Tibial nerve (tissue), 4 donors: ENCODE measurements around the gene CDH13. TPM values are rescaled to one million over a fixed set of nuclear protein-coding genes. Genes with fewer than 3 reads are reported as not detected.

Experiments used
- DNase-seq, 2 donors: peaks; one replicate each; pipeline ENCODE4 v3.0.0-alpha.2; 2019; ENCODE audit warnings: low spot score in 2 of 2
- H3K27ac ChIP-seq, 4 donors: fragments of 200-600 bp; sonication (generic) in 3 of 4; one replicate each; pipeline ENCODE4 v1.5.1; 2017 to 2019; ENCODE audit warnings: mild to moderate bottlenecking in 1 of 4
- H3K27me3 ChIP-seq, 2 donors: fragments of 200-600 bp; sonication (generic) in 1 of 2; one replicate each; pipeline versions ENCODE4 v1.5.1 to v1.6.0; 2017 to 2019
- H3K36me3 ChIP-seq, 3 donors: fragments of 200-600 bp; sonication (generic); one replicate each; pipeline ENCODE4 v1.5.1; 2018 to 2019
- H3K4me1 ChIP-seq, 4 donors: fragments of 200-600 bp; sonication (generic) in 3 of 4; one replicate each; pipeline ENCODE4 v1.5.1; 2017 to 2019
- H3K4me3 ChIP-seq, 4 donors: fragments of 200-600 bp; sonication (generic) in 3 of 4; one replicate each; pipeline ENCODE4 v1.5.1; 2017 to 2019; ENCODE audit warnings: mild to moderate bottlenecking in 1 of 4, moderate library complexity in 1 of 4
- H3K9me3 ChIP-seq, 4 donors: fragments of 200-600 bp; sonication (generic) in 3 of 4; one replicate each; pipeline ENCODE4 v1.5.1; 2017 to 2019
- EP300 ChIP-seq, 2 donors: sonication (generic); formaldehyde crosslinking; IDR thresholded peaks; one replicate each; pipeline ENCODE4 v1.6.1; 2017; ENCODE audit warnings: antibody characterized with exemption in 2 of 2, mild to moderate bottlenecking in 1 of 2
- POLR2A ChIP-seq, 2 donors: fragments of 450-650 bp; IDR thresholded peaks; one replicate each; pipeline ENCODE4 v1.6.1; 2017; ENCODE audit warnings: antibody characterized with exemption in 2 of 2, mild to moderate bottlenecking in 2 of 2, moderate library complexity in 2 of 2
- WGBS, 2 donors: methylation state at CpG; one replicate each; pipeline ENCODE4 v1.1.5; 2018; 5-methylcytosine and 5-hydroxymethylcytosine counted together
- total RNA-seq, 4 donors: library from RNA; depleted of rRNA; stranded (reverse); fragments of >200 nt; gene quantifications; one replicate each; pipeline ENCODE4 v1.1.0, GENCODE V29; 2016
- TF ChIP-seq, protein P1 (sequence below), 5 experiments: fragments of 200-600 bp in 3 of 5; fragments of 450-650 bp in 2 of 5; sonication (generic) in 3 of 5; IDR thresholded peaks; one replicate each; pipeline ENCODE4 v1.5.1; 2016 to 2019; ENCODE audit warnings: antibody characterized with exemption in 5 of 5, mild to moderate bottlenecking in 3 of 5, moderate library complexity in 2 of 5

The CDH13 gene
- total RNA-seq, 4 donors from 2014 or later: 4.1 to 14.4 (median 5.8) TPM

DNA sequence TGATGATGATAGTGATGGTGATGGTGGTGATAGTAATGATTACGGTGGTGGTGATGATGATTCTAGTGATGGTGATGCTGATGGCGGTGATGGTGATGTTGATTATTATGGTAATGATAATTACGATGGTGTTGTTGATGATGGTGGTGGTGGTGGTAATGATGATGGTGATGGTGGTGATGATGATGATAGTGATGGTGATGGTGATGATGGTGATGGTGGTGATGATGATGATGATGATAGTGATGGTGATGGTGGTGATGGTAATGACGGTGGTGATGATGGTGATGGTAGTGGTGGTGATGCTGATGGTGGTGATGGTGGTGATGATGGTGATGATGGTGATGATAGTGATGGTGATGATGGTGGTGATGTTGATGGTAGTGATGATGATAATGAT is 370.0 kb downstream of the CDH13 start:
- WGBS, 2 donors: 84 to 99% methylated on average over 4 of the region's 4 CpGs
- H3K9me3 ChIP-seq: no peaks in the 10 kb centered on the region
- H3K27ac ChIP-seq: no peak overlapping the region

DNA sequence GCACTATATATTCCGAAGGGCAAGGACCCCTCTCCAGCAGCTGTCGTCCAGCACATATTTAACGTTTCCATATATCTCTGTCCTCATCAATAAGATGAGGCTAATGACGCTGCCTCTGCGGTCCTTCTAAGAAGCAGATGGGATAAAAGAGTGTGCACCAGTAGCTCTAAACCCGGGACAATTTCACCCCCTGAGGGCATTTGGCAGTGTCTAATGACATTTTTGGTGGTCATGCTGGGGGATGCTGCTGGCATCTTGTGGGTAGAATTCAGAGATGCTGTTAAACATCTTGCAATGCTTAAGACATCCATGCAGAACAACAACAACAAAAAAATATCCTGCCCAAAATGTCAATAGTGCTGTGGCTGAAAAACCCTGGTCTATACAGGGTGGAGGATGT is 372.9 kb downstream of the CDH13 start:
- no peaks in the 10 kb centered on the region for H3K36me3 ChIP-seq
- H3K27ac ChIP-seq: no peak overlapping the region
- no peak for DNase-seq
- H3K9me3 ChIP-seq: no peaks in the 10 kb centered on the region
- H3K27me3 ChIP-seq: no peaks in the 10 kb centered on the region
- no peak overlapping the region for H3K4me3 ChIP-seq
- 82 to 84% methylated on average over 6 of the region's 6 CpGs for WGBS, 2 donors
- TF ChIP-seq EP300 (IDR thresholded peaks at IDR 0.05) (no peak), POLR2A (IDR thresholded peaks at IDR 0.05) (no peak)
- TF ChIP-seq, protein P1, sequence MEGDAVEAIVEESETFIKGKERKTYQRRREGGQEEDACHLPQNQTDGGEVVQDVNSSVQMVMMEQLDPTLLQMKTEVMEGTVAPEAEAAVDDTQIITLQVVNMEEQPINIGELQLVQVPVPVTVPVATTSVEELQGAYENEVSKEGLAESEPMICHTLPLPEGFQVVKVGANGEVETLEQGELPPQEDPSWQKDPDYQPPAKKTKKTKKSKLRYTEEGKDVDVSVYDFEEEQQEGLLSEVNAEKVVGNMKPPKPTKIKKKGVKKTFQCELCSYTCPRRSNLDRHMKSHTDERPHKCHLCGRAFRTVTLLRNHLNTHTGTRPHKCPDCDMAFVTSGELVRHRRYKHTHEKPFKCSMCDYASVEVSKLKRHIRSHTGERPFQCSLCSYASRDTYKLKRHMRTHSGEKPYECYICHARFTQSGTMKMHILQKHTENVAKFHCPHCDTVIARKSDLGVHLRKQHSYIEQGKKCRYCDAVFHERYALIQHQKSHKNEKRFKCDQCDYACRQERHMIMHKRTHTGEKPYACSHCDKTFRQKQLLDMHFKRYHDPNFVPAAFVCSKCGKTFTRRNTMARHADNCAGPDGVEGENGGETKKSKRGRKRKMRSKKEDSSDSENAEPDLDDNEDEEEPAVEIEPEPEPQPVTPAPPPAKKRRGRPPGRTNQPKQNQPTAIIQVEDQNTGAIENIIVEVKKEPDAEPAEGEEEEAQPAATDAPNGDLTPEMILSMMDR (IDR thresholded peaks at IDR 0.05): no peak
- peaks cover 0 to 15% (median 2%) of the 10 kb centered on the region in 4 donors for H3K4me1 ChIP-seq

More for the DNA sequence above, 370.0 kb downstream of the CDH13 start:
- Histone ChIP-seq H3K4me1 (peaks cover 0 to 15% (median 2%) of the 10 kb centered on the region in 4 donors), H3K4me3 (no peak overlapping the region), H3K36me3 (no peaks in the 10 kb centered on the region), H3K27me3 (no peaks in the 10 kb centered on the region)
- TF ChIP-seq, protein P1 (IDR thresholded peaks at IDR 0.05): no peak
- TF ChIP-seq POLR2A (IDR thresholded peaks at IDR 0.05): no peak
- no peak for TF ChIP-seq EP300 (IDR thresholded peaks at IDR 0.05)
- no peak for DNase-seq

DNA sequence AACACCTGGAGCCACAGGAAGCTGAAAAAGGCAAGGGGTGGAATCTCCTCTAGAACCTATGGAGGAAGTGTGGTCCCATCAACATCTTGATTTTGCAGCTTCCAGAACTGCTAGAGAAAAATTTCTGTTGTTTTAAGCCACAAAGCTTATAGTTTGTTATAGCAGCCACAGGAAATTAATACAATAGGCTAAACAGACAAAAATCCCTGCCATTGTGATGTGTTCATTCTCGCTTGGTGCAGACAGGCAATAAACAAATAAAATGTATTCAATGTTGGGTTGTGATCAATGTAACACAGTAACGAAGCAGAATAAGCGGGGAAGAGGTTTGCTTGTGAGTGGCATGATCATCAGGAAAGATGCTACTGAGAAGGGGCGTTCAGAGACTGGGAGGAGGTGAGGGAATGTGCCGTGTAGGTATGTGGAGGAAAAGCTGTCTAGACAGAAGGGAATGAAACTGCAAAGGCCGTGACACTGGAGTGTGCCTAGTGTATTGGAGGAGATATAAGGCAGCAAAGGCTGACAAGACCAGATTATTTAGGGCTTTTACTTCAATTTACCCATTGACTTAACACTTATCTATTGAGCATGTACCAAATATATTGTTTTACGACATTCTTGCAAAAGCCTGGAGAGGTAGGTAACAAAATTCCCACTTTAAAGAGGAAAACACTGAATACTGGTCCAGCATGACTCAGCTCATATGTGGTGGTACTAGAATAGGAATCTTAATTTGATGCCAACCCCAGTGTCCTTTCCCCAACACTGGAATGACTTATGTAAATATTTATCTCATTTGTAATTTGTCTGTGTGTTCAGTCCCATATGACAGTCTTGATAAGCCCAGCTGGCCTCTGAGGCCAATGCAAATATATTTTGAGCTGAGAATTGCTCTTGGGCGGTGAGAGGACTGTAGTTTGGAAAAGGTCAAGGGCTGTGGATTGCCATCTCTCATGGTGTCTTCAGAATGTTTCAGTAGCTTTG is 375.9 kb downstream of the CDH13 start:
- Histone ChIP-seq H3K36me3 (no peaks in the 10 kb centered on the region), H3K27ac (no peak overlapping the region), H3K9me3 (no peaks in the 10 kb centered on the region), H3K4me1 (no peaks in the 10 kb centered on the region), H3K4me3 (no peak overlapping the region), H3K27me3 (no peaks in the 10 kb centered on the region)
- WGBS, 2 donors: 87% methylated on average over 8 of the region's 8 CpGs
- DNase-seq: no peak
- TF ChIP-seq EP300 (IDR thresholded peaks at IDR 0.05) (no peak), POLR2A (IDR thresholded peaks at IDR 0.05) (no peak)
- TF ChIP-seq, protein P1 (IDR thresholded peaks at IDR 0.05): no peak

DNA sequence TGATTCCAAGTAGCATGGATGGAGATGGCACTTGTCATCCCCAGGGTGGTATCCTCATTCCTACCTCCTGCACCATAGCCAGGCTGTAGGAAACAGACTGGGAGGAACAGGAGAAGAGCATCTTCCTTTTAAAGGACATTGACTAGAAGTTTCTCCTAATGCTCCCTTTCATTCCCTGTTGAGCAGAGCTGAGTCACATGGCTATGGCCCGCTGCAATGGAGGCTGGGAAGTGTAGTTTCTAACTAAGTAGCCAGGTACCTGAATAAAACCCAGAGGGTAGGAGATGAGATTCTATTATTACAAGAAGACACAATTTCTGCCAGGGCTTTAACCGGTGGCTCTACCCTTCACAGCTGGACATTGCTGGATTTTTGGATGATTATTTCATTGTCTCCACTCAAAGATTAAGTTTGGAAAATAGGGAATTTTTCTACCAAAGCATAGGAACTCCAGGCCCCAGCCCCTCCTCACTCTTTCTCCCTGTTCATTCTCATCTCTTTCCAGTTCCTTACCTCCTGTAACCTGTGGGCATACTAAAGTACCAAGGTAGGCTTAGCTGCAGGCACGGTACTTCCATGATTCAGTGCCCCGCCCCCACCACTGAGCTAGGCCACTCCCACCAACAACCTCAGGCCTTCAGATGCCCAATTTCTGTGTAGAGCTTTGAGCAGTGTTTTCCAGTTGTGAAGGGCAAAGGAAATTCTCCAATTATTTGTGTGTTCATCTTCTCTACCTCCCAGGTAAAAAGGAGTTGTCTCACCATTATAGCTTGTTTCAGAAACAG is 378.3 kb downstream of the CDH13 start:
- H3K36me3 ChIP-seq: no peaks in the 10 kb centered on the region
- TF ChIP-seq POLR2A (IDR thresholded peaks at IDR 0.05) (no peak), EP300 (IDR thresholded peaks at IDR 0.05) (no peak)
- TF ChIP-seq, protein P1 (IDR thresholded peaks at IDR 0.05): no peak
- H3K27ac ChIP-seq: no peak overlapping the region
- no peak for DNase-seq
- no peaks in the 10 kb centered on the region for H3K27me3 ChIP-seq
- H3K4me1 ChIP-seq: no peaks in the 10 kb centered on the region
- H3K4me3 ChIP-seq: no peak overlapping the region
- H3K9me3 ChIP-seq: no peaks in the 10 kb centered on the region
- 65 to 77% methylated on average over 4 of the region's 4 CpGs for WGBS, 2 donors
